ENCODE results near the gene TXNDC2.

DNA sequence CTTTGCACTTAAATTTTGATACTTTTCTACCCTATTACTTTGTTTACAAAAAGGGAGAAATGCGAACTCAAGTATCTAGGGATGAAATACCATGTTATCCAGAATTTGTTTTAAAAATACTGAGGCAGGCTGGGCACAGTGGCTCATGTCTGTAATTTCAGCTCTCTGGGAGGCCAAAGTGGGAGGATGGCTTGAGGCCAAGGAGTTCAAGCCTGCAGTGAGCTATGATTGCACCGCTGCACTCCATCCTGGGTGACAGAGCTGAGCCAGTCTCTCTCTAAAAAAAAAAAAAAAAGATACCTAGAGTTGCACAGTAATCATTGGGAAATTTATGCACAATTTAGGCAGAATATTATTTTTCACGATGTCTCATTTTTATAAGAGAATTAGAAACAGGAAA, 15.6 kb downstream of the TXNDC2 start:
- TF ChIP-seq EZH2 (IDR thresholded peaks at IDR 0.05; ENCODE audit: insufficient read depth, poor library complexity, severe bottlenecking) (no peak), EZH2phosphoT487 (IDR thresholded peaks at IDR 0.05; ENCODE audit: insufficient read depth, low read depth) (no peak)
